Psoas muscle (tissue), 8 donors: ENCODE results near the gene PRMT7. TPM values are rescaled to one million over a fixed set of nuclear protein-coding genes. Genes with fewer than 3 reads are reported as not detected.

Source experiments
- ATAC-seq, 4 donors: fragments of 200-7000 bp; cut with Tn5 transposase; one replicate each; pipeline ENCODE4 v1.9.1; 2020; ENCODE audit warnings: moderate library complexity in 3 of 4, mild to moderate bottlenecking in 2 of 4
- DNase-seq, 2 donors: peaks; one replicate each; pipeline ENCODE4 v3.0.0-alpha.2; 2020
- H3K27ac ChIP-seq: fragments of 200-600 bp; one replicate; pipeline ENCODE4 v1.8.0; 2022
- H3K27me3 ChIP-seq, 3 donors: fragments of 200-600 bp in 1 of 3; one replicate each; pipeline versions ENCODE4 v1.6.1 to v1.8.0; 2013 to 2022; ENCODE audit warnings: low read length in 2 of 3, mild to moderate bottlenecking in 2 of 3, moderate library complexity in 1 of 3; ENCODE audit not compliant: insufficient read depth in 3 of 3
- H3K36me3 ChIP-seq, 2 donors: fragments of 200-600 bp in 1 of 2; one replicate each; pipeline versions ENCODE4 v1.6.1 to v1.8.0; 2013 to 2022; ENCODE audit warnings: low read depth in 1 of 2, mild to moderate bottlenecking in 1 of 2, moderate library complexity in 1 of 2; ENCODE audit not compliant: insufficient read depth in 1 of 2
- H3K4me1 ChIP-seq: fragments of 200-600 bp; one replicate; pipeline ENCODE4 v1.8.0; 2022
- H3K4me3 ChIP-seq: fragments of 200-600 bp; one replicate; pipeline ENCODE4 v1.8.0; 2022; ENCODE audit warnings: mild to moderate bottlenecking
- H3K9me3 ChIP-seq: fragments of 200-600 bp; one replicate; pipeline ENCODE4 v1.8.0; 2022
- WGBS, 3 donors: extraction: QIAGEN DNeasy Blood & Tissue Kit; methylation state at CpG; one replicate each; pipeline versions ENCODE4 v1.1.6 to v1.1.7; 2013; 5-methylcytosine and 5-hydroxymethylcytosine counted together
- intact Hi-C, 2 donors: fragments of 100-400 bp; cut with DNase I; formaldehyde crosslinking; loops; one replicate each; pipeline versions ENCODE4 v1.11.0 to v1.14.2; 2022
- polyA plus RNA-seq, 3 donors: library from polyadenylated mRNA; stranded (reverse); fragments of 200-250 nt; gene quantifications; one replicate each; pipeline ENCODE4 v1.2.3, GENCODE V29; 2013
- total RNA-seq, 4 donors: library from RNA; stranded (reverse); fragmentation: NEBNext Ultra II Directional in 2 of 4; extraction: Animal tissue kit (Norgen Biotek cat#: 25700) in 2 of 4; gene quantifications; one replicate each; pipeline versions ENCODE4 v1.2.1 to v1.2.4, GENCODE V29; 2021 to 2023
- TF ChIP-seq, protein P1 (sequence below): fragments of 200-600 bp; IDR thresholded peaks from one replicate; pipeline ENCODE4 v1.8.0; 2022; ENCODE audit warnings: antibody characterized with exemption
- donor health status: healthy with polysubstance abuse.
- donor health status: DM: no; HTN: no; CAD: no; lungs with moderate emphysema.
- donor health status: Bipolar disorder and iron deficiency.
- donor health status: healthy.
- donor health status: DM: yes; HTN: yes; CAD: no.
- donor health status: DM: no; HTN: no; CAD: no.
- donor health status: DM: no; HTN: no; CAD: no.
- donor health status: DM: yes; HTN: yes; CAD: no.

PRMT7 gene
- total and polyA plus RNA-seq, 7 donors = 18.9 to 45.1 (median 26.0) TPM

GRCh38 chr16:68376590-68376989 is 65.8 kb downstream of the PRMT7 start:
- TF ChIP-seq, protein P1, sequence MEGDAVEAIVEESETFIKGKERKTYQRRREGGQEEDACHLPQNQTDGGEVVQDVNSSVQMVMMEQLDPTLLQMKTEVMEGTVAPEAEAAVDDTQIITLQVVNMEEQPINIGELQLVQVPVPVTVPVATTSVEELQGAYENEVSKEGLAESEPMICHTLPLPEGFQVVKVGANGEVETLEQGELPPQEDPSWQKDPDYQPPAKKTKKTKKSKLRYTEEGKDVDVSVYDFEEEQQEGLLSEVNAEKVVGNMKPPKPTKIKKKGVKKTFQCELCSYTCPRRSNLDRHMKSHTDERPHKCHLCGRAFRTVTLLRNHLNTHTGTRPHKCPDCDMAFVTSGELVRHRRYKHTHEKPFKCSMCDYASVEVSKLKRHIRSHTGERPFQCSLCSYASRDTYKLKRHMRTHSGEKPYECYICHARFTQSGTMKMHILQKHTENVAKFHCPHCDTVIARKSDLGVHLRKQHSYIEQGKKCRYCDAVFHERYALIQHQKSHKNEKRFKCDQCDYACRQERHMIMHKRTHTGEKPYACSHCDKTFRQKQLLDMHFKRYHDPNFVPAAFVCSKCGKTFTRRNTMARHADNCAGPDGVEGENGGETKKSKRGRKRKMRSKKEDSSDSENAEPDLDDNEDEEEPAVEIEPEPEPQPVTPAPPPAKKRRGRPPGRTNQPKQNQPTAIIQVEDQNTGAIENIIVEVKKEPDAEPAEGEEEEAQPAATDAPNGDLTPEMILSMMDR = no peak
- no peaks in the 10 kb centered on the region for H3K4me1 ChIP-seq
- H3K9me3 ChIP-seq = no peaks in the 10 kb centered on the region
- no peaks in the 10 kb centered on the region for H3K27me3 ChIP-seq
- no peak for ATAC-seq
- DNase-seq = peak in 1 of 2 donors; percentile 26
- no peak overlapping the region for H3K4me3 ChIP-seq
- H3K27ac ChIP-seq = no peak overlapping the region
- no peaks in the 10 kb centered on the region for H3K36me3 ChIP-seq
- intact Hi-C loops = no loop called here
- 90 to 96% (median 93%) methylated on average over 6 of the region's 6 CpGs for WGBS, 3 donors

- no peaks in the 10 kb centered on the region for H3K27me3 ChIP-seq
- DNase-seq (no peak), ATAC-seq (no peak)
- no peak overlapping the region for H3K4me3 ChIP-seq
- no peaks in the 10 kb centered on the region for H3K36me3 ChIP-seq
- intact Hi-C loops = no loop called here
- no peaks in the 10 kb centered on the region for H3K9me3 ChIP-seq
- WGBS, 3 donors = 91 to 97% (median 96%) methylated on average over 7 of the region's 7 CpGs
- no peak overlapping the region for H3K27ac ChIP-seq
- TF ChIP-seq, protein P1 = no peak
- no peaks in the 10 kb centered on the region for H3K4me1 ChIP-seq
Observed at GRCh38 chr16:68377221-68377620, 66.4 kb downstream of the PRMT7 start.

DNA sequence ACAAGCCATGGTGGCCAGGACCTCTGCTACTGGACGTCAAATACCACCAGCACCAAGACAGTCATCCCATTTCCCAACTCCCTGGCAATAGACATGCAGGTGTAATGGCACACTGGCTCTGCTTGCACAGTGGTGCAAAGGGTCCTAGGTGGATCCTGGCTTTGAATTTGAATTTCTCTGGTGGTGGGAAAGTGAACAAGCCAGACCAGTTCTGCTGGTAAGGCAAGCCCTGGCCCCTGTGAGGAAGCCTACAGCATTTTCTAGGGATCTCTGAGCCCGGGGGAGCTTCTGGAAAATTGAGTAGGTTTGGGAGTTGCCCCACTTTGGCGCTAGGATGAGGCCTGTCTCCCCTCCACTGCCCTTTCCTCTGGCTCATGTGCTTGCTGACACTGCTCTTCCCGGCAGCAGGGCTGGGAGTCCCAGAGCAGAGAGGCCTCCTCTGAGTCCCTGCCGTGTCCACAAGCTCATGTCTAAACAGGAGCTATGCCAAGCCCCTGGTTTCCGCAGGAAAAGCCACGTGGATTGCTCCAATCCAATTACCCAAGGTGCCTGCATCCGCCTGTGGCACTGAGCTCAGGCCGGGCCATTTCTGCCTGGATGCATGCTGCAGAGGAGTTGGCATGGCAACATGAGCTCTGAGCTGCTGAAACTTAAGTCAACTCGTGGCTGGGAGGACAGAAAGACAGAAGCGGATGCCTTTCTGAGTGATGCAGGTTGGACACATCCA is 67.0 kb downstream of the PRMT7 start:
- WGBS, 3 donors = 64 to 66% (median 66%) methylated on average over 11 of the region's 11 CpGs
- TF ChIP-seq, protein P1 = no peak
- Histone ChIP-seq H3K4me3 (no peak overlapping the region), H3K36me3 (no peaks in the 10 kb centered on the region), H3K27me3 (no peaks in the 10 kb centered on the region), H3K9me3 (no peaks in the 10 kb centered on the region), H3K4me1 (no peaks in the 10 kb centered on the region), H3K27ac (no peak overlapping the region)
- ATAC-seq (no peak), DNase-seq (no peak)
- intact Hi-C loops = no loop called here

GRCh38 chr16:68378436-68379415 is 67.9 kb downstream of the PRMT7 start:
- Histone ChIP-seq H3K27me3 (no peaks in the 10 kb centered on the region), H3K36me3 (no peaks in the 10 kb centered on the region), H3K4me1 (no peaks in the 10 kb centered on the region), H3K9me3 (no peaks in the 10 kb centered on the region), H3K4me3 (no peak overlapping the region), H3K27ac (no peak overlapping the region)
- ATAC-seq = no peak
- DNase-seq = no peak
- TF ChIP-seq, protein P1 = no peak
- WGBS, 3 donors = 80 to 83% (median 82%) methylated on average over 13 of the region's 13 CpGs
- intact Hi-C loops = no loop called here
